ENCODE data around the gene LIMS3. TPM values are rescaled to one million over a fixed set of nuclear protein-coding genes. Genes with fewer than 3 reads are reported as not detected.

LIMS3 gene
- total RNA-seq, 2 donors from 2014 or later, result 3.0 to 6.3 TPM

Other genes starting within 250 kb of the LIMS3 start
- 10 to 100 TPM; 21.8 to 36.2 TPM for gene RGPD5, start 104.4 kb upstream of the LIMS3 start, total RNA-seq
- gene MALL, start 217.1 kb downstream of the LIMS3 start, total RNA-seq, result 10 to 100 TPM; 14.0 to 39.1 TPM